A549 (cell line): ENCODE results near the gene NQO2. TPM values are rescaled to one million over a fixed set of nuclear protein-coding genes. Genes with fewer than 3 reads are reported as not detected.

Experiments
- ATAC-seq, 2 experiments: fragments of 200-7000 bp in 1 of 2; fragments of >200 bp in 1 of 2; cut with Nextera tagmentation in 1 of 2; cut with Tn5 transposase in 1 of 2; 3 replicates each; pipeline versions ENCODE4 v1.8.0 to v1.9.1; 2018 to 2020; ENCODE audit warnings: mild to moderate bottlenecking in 1 of 2, moderate library complexity in 1 of 2
- CTCF ChIA-PET: fragments of 300-600 bp; sonication (Branson Sonifier 250); formaldehyde crosslinking; extraction: SDS; loops from one replicate; lab custom pipeline; 2021; ENCODE audit warnings: antibody characterized with exemption, inconsistent platforms; lab: Yijun Ruan, JAX
- POLR2A ChIA-PET: fragments of 350-600 bp; formaldehyde crosslinking; extraction: SDS; loops from one replicate; lab custom pipeline; 2021; ENCODE audit warnings: antibody characterized with exemption, inconsistent platforms; lab: Yijun Ruan, JAX
- DNase-seq, 2 experiments: peaks; one replicate each; pipeline versions ENCODE4 v3.0.0 to v3.0.0-alpha.2; 2011 to 2016; ENCODE audit warnings: low read depth in 1 of 2, low spot score in 1 of 2
- FAIRE-seq: peaks from 2 replicates; lab custom pipeline; 2011; peaks lifted over from hg19 to GRCh38; lab: Jason Lieb, UNC
- H3K27ac ChIP-seq, 2 experiments: fragments of >200 bp; sonication (Bioruptor Twin); formaldehyde crosslinking; 3 replicates each; pipeline ENCODE4 v1.5.1; 2016 to 2017
- H3K4me1 ChIP-seq: fragments of >200 bp; sonication (Bioruptor Twin); formaldehyde crosslinking; 3 replicates; pipeline ENCODE4 v1.6.1; 2016
- H3K4me2 ChIP-seq: fragments of >200 bp; sonication (Bioruptor Twin); formaldehyde crosslinking; 3 replicates; pipeline ENCODE4 v1.6.1; 2016
- H3K4me3 ChIP-seq: fragments of >200 bp; sonication (Bioruptor Twin); formaldehyde crosslinking; 3 replicates; pipeline ENCODE4 v1.5.1; 2016
- H3K9me3 ChIP-seq: fragments of >200 bp; sonication (Bioruptor Twin); formaldehyde crosslinking; 3 replicates; pipeline ENCODE4 v1.6.1; 2016
- BCL3 ChIP-seq: fragments of >200 bp; sonication (Bioruptor Twin); formaldehyde crosslinking; IDR thresholded peaks from 3 replicates; pipeline ENCODE4 v1.6.1; 2016
- BHLHE40 ChIP-seq: IDR thresholded peaks from 2 replicates; pipeline ENCODE4 v1.6.1; 2012; ENCODE audit warnings: low read depth, low read length, inconsistent platforms
- CEBPB ChIP-seq, 2 experiments: fragments of >200 bp in 1 of 2; sonication (Bioruptor Twin) in 1 of 2; formaldehyde crosslinking in 1 of 2; IDR thresholded peaks; 2 replicates each; pipeline ENCODE4 v1.6.1; 2012 to 2016
- CTCF ChIP-seq: fragments of >200 bp; sonication (Bioruptor Twin); formaldehyde crosslinking; IDR thresholded peaks from 3 replicates; pipeline ENCODE4 v1.5.1; 2016
- EP300 ChIP-seq, 2 experiments: fragments of >200 bp; sonication (Bioruptor Twin); formaldehyde crosslinking; IDR thresholded peaks; 2 replicates in 1 of 2; 3 replicates in 1 of 2; pipeline ENCODE4 v1.6.1; 2016 to 2017
- GATA3 ChIP-seq: IDR thresholded peaks from 2 replicates; pipeline ENCODE4 v1.6.1; 2012; ENCODE audit warnings: borderline replicate concordance
- HDAC2 ChIP-seq: fragments of 200-600 bp; sonication (generic); IDR thresholded peaks from 2 replicates; pipeline ENCODE4 v1.6.1; 2016
- HES2 ChIP-seq: fragments of >200 bp; sonication (Bioruptor Twin); formaldehyde crosslinking; IDR thresholded peaks from 2 replicates; pipeline ENCODE4 v1.6.1; 2016
- JUN ChIP-seq, 2 experiments: fragments of >200 bp; sonication (Bioruptor Twin); formaldehyde crosslinking; IDR thresholded peaks; 2 replicates in 1 of 2; 3 replicates in 1 of 2; pipeline ENCODE4 v1.6.1; 2016 to 2017
- KDM5A ChIP-seq: fragments of 200-600 bp; sonication (generic); IDR thresholded peaks from 2 replicates; pipeline ENCODE4 v1.6.1; 2016; ENCODE audit warnings: antibody characterized with exemption, mild to moderate bottlenecking
- MAFK ChIP-seq: fragments of 450-650 bp; IDR thresholded peaks from 2 replicates; pipeline ENCODE4 v1.6.1; 2014; ENCODE audit not compliant: partially characterized antibody
- MAX ChIP-seq: IDR thresholded peaks from 2 replicates; pipeline ENCODE4 v1.6.1; 2012
- MAZ ChIP-seq: fragments of 150-350 bp; IDR thresholded peaks from 2 replicates; pipeline ENCODE4 v1.6.1; 2014; ENCODE audit warnings: antibody characterized with exemption, low read depth, low read length, borderline replicate concordance
- POLR2AphosphoS2 ChIP-seq: conservative IDR thresholded peaks from 2 replicates; pipeline ENCODE4 v1.6.1; 2012; ENCODE audit warnings: low read length, improper control_type of control experiment, inconsistent platforms
- SMC3 ChIP-seq: fragments of >200 bp; sonication (Bioruptor Twin); formaldehyde crosslinking; IDR thresholded peaks from 3 replicates; pipeline ENCODE4 v1.6.1; 2018; ENCODE audit warnings: inconsistent platforms
- TP53 ChIP-seq: fragments of 250-450 bp; sonication (Bioruptor Pico); IDR thresholded peaks from 2 replicates; pipeline ENCODE4 v1.5.0; 2021; ENCODE audit warnings: mild to moderate bottlenecking, moderate library complexity
- ZFP36 ChIP-seq: fragments of 450-650 bp; IDR thresholded peaks from 2 replicates; pipeline ENCODE4 v1.6.1; 2014; ENCODE audit warnings: borderline replicate concordance; ENCODE audit not compliant: partially characterized antibody
- WGBS: methylation state at CpG from one replicate; pipeline ENCODE4 v1.1.6; 2017; ENCODE audit errors: missing lambda C conversion rate; 5-methylcytosine and 5-hydroxymethylcytosine counted together
- polyA plus RNA-seq, 4 experiments: library from polyadenylated mRNA; depleted of rRNA in 3 of 4; stranded (reverse); fragments of >200 nt; fragmentation: RNase III in 1 of 4; extraction: RNeasy Plus Mini Kit Qiagen cat#74134 plus additional on column Dnase treatment in 1 of 4; gene quantifications; 2 replicates in 3 of 4; 3 replicates in 1 of 4; pipeline ENCODE4 v1.2.3, GENCODE V29; 2011 to 2017

Gene NQO2
- polyA plus RNA-seq, 2 of the 4 experiments (the other 2 are of a cell fraction), result 67.2 to 86.5 TPM

GRCh38 chr6:2988426-2989331 lies 11.0 kb upstream of the NQO2 start (continued):
- 0 out of 2 replicates have a peak, but pooled peaks have one; percentile 16 for TF ChIP-seq TP53 (CRISPR knock-in tag)
- TF ChIP-seq CEBPB (IDR thresholded peaks at IDR 0.05), result no peak
- TF ChIP-seq KDM5A, result peak; percentile 73
- no peak for TF ChIP-seq HDAC2
- TF ChIP-seq CTCF, result peak; percentile 67

- POLR2A ChIA-PET, result interaction anchor here (0.5 to 4.2 kb wide), 20 partner anchors 8 to 225 kb away, joined by 3 to 35 read pairs (median 6); partner anchors contain the start of genes NQO2, RIPK1, SERPINB1 and SERPINB6
- peak; percentile 72 to 76 for ATAC-seq
Observed at GRCh38 chr6:2989332-2990247, 10.1 kb upstream of the NQO2 start.

GRCh38 chr6:2990248-2990931 lies 9.3 kb upstream of the NQO2 start:
- H3K9me3 ChIP-seq, result no peaks in the 10 kb centered on the region
- WGBS, result 73% methylated on average over 19 of the region's 19 CpGs
- peak overlapping the region; percentile 96 to 99 for H3K27ac ChIP-seq
- ATAC-seq, result no peak
- H3K4me3 ChIP-seq, result peak overlapping the region; percentile 66
- POLR2A ChIA-PET, result interaction anchor here (0.8 to 4.2 kb wide), 9 partner anchors 8 to 150 kb away, joined by 3 to 35 read pairs (median 10); partner anchors contain the start of genes NQO2, RIPK1, SERPINB1 and SERPINB6
- CTCF ChIA-PET, result interaction anchor here (0.6 to 5.7 kb wide), 16 partner anchors 8 to 225 kb away, joined by 3 to 142 read pairs (median 15); partner anchors contain the start of genes SERPINB1 and SERPINB6
- no peak for DNase-seq
- TF ChIP-seq MAFK, result peak; percentile 94
- no peak for TF ChIP-seq HES2
- TF ChIP-seq POLR2AphosphoS2, result no peak
- no peak for TF ChIP-seq TP53 (CRISPR knock-in tag)
- no peak for TF ChIP-seq MAZ
- no peak for FAIRE-seq
- H3K4me2 ChIP-seq, result peak overlapping the region; percentile 97
- peaks cover 33% of the 10 kb centered on the region for H3K4me1 ChIP-seq

More at GRCh38 chr6:2989332-2990247, 10.1 kb upstream of the NQO2 start:
- Histone ChIP-seq H3K27ac (peak overlapping the region; percentile 96 to 99), H3K4me3 (peak overlapping the region; percentile 66), H3K9me3 (no peaks in the 10 kb centered on the region), H3K4me1 (peaks cover 33% of the 10 kb centered on the region), H3K4me2 (peak overlapping the region; percentile 97)
- CTCF ChIA-PET, result interaction anchor here (0.7 to 5.7 kb wide), 25 partner anchors 8 to 1964 kb away, joined by 3 to 142 read pairs (median 9); partner anchors contain the start of genes SERPINB1 and SERPINB6
- TF ChIP-seq BCL3 (0 out of 3 replicates have a peak, but pooled peaks have one; percentile 21), ZFP36 (peak; percentile 72), BHLHE40 (peak; percentile 33; the same call in 1 of the 2 replicates), MAX (peak; percentile 47), EP300 (IDR thresholded peaks at IDR 0.05) (no peak), GATA3 (peak; percentile 19; the same call in 1 of the 2 replicates), SMC3 (no peak), JUN (IDR thresholded peaks at IDR 0.05) (peak; percentile 62 to 69; a peak in 3 of 5 replicates)
- WGBS, result 2% methylated on average over 22 of the region's 22 CpGs
- FAIRE-seq (no peak), DNase-seq (peak; percentile 44 to 95)
